ENCODE results near the gene ANGPTL8.

Gene ANGPTL8

GRCh38 chr19:11288349-11288748 lies 48.9 kb downstream of the ANGPTL8 start:
- no peak for DNase-seq

DNA sequence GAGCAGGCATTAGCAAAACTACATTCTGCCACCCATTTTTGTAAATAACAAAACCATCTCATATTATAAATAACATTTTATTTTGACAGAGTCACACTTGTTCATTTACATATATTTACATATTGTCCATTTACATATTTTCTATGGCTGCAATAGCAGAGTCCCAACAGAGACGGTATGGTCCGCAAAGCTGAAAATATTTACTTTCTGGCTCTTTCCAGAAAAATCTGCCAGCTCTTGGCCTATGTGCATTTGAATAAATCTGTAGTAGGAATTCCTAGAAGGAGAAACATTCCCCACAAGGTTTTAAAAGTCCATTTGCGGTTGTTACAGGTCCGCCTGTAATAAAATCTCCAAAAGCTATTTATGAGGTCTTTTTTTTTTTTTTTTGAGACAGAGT lies 50.8 kb downstream of the ANGPTL8 start:
- no peak for DNase-seq

GRCh38 chr19:11291415-11291814 lies 52.0 kb downstream of the ANGPTL8 start:
- DNase-seq = no peak
